ENCODE measurements around the gene CELSR1.

CELSR1 gene

DNA sequence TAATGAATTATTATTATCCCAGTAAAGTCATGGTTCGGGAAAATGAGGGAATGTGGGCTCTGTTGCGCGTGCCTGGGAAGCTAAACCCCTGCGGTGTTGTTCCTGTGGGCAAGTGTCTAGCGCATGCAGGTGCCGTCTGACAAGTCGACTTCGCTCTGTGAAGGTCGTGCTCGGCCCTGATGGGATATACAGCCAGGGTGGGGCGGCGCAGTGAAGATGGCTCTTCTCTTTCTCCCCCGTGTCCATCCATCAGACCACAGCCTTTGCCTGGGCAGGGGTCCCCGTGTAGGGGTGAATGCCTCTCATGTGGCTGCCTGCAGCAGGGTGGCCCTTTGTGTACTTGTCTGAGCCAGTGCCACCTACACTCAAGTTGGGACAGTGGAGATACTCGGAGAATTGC lies 214.7 kb downstream of the CELSR1 start:
- peaks cover 4% of the 10 kb centered on the region; the same call in 1 of the 2 replicates for H4K20me1 ChIP-seq (ENCODE audit: control insufficient read depth, insufficient read depth, low read depth, low read length)
- H3K4me1 ChIP-seq (ENCODE audit: control insufficient read depth, low read length) = no peaks in the 10 kb centered on the region
- no peak overlapping the region for H3K4me2 ChIP-seq (ENCODE audit: low read length)
- no peaks in the 10 kb centered on the region for H3K9me2 ChIP-seq (replicated peaks; ENCODE audit: control insufficient read depth, low read length)
- H3K36me3 ChIP-seq (ENCODE audit: control insufficient read depth, low read length) = peaks cover 82% of the 10 kb centered on the region
- H3K79me2 ChIP-seq (ENCODE audit: control insufficient read depth, low read length) = peaks cover 29% of the 10 kb centered on the region
- no peak overlapping the region for H3K4me3 ChIP-seq (ENCODE audit: low read length)
- H3K9me3 ChIP-seq (ENCODE audit: control insufficient read depth, insufficient read depth, low read length) = no peaks in the 10 kb centered on the region
- H3F3A ChIP-seq (ENCODE audit: control insufficient read depth, insufficient read depth) = no peaks in the 10 kb centered on the region
- TF ChIP-seq EZH2phosphoT487 (IDR thresholded peaks at IDR 0.05; ENCODE audit: borderline replicate concordance, low read length) = no peak
- TF ChIP-seq, protein P1, sequence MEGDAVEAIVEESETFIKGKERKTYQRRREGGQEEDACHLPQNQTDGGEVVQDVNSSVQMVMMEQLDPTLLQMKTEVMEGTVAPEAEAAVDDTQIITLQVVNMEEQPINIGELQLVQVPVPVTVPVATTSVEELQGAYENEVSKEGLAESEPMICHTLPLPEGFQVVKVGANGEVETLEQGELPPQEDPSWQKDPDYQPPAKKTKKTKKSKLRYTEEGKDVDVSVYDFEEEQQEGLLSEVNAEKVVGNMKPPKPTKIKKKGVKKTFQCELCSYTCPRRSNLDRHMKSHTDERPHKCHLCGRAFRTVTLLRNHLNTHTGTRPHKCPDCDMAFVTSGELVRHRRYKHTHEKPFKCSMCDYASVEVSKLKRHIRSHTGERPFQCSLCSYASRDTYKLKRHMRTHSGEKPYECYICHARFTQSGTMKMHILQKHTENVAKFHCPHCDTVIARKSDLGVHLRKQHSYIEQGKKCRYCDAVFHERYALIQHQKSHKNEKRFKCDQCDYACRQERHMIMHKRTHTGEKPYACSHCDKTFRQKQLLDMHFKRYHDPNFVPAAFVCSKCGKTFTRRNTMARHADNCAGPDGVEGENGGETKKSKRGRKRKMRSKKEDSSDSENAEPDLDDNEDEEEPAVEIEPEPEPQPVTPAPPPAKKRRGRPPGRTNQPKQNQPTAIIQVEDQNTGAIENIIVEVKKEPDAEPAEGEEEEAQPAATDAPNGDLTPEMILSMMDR (IDR thresholded peaks at IDR 0.05; ENCODE audit: low read depth, low read length, poor library complexity, severe bottlenecking) = no peak
- H3K27ac ChIP-seq (ENCODE audit: low read depth, low read length) = no peak overlapping the region
- H3K27me3 ChIP-seq (ENCODE audit: control insufficient read depth, low read length) = no peaks in the 10 kb centered on the region

DNA sequence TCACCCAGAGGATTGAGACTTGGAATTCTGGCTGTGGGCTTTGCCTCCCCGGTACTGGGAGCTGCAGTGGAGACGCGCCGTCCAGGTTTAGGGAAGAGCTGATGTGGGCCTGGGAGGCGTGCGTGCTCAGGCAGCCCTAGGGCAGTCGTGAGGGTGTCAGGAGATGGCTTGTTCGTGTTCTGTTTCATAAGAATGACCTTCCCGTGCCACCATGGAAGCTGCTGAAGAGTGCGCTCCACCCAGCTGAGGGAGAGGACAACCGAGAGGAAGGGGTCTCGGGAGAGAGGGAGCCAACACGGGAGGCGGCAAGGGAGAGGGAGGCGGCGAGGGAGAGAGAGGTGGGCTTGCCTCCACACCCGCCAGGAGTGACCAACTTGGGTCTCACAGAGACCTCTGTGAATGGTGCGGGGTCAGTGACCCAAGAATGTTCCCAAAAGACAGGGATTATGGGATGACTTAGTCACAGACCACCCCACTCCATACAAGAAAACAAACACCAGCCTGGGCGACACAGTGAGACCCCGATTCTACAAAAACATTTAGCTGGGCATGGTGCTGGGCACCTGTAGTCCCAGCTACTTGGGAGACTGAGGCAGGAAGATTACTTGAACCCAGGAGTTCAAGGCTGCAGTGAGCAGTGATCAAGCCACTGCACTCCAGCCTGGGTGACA lies 216.6 kb downstream of the CELSR1 start:
- Histone ChIP-seq H3F3A (ENCODE audit: control insufficient read depth, insufficient read depth) (no peaks in the 10 kb centered on the region), H3K27ac (ENCODE audit: low read depth, low read length) (no peak overlapping the region), H3K36me3 (ENCODE audit: control insufficient read depth, low read length) (peaks cover 83% of the 10 kb centered on the region), H3K9me3 (ENCODE audit: control insufficient read depth, insufficient read depth, low read length) (no peaks in the 10 kb centered on the region), H3K4me3 (ENCODE audit: low read length) (no peak overlapping the region), H3K79me2 (ENCODE audit: control insufficient read depth, low read length) (peaks cover 43% of the 10 kb centered on the region), H3K4me2 (ENCODE audit: low read length) (no peak overlapping the region), H3K4me1 (ENCODE audit: control insufficient read depth, low read length) (no peaks in the 10 kb centered on the region), H3K9me2 (replicated peaks; ENCODE audit: control insufficient read depth, low read length) (no peaks in the 10 kb centered on the region), H4K20me1 (ENCODE audit: control insufficient read depth, insufficient read depth, low read depth, low read length) (peaks cover 4% of the 10 kb centered on the region; the same call in 1 of the 2 replicates), H3K27me3 (ENCODE audit: control insufficient read depth, low read length) (no peaks in the 10 kb centered on the region)
- no peak for TF ChIP-seq EZH2phosphoT487 (IDR thresholded peaks at IDR 0.05; ENCODE audit: borderline replicate concordance, low read length)
- TF ChIP-seq, protein P1 (IDR thresholded peaks at IDR 0.05; ENCODE audit: low read depth, low read length, poor library complexity, severe bottlenecking) = no peak

DNA sequence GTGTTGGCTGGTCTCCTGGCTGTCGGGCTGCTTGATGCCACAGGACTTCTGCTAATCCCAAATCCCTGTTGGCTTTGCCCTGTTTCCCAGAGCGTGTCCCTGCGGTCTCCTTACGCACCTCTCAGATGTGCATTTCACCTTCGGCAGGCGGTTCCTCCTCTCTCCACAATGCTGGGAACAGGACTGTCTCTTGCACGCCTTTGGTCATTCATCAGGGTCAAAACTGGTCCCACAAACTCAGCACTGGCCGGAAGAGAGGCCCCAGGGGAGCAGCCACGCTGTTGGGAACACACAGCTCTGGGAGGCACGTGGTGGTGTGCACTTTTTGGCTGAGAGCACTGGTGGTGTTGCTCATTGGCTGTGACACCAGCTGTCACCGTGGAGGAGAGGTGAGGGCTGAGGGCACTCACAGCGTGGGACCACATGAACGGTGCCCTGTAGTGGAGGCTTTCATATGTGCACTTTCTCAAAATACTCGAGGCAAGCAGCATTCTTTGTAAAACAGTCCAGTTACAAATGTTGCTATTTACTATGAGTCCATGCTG lies 217.2 kb downstream of the CELSR1 start:
- no peak overlapping the region for H3K4me2 ChIP-seq (ENCODE audit: low read length)
- H3K4me1 ChIP-seq (ENCODE audit: control insufficient read depth, low read length) = no peaks in the 10 kb centered on the region
- H3K27ac ChIP-seq (ENCODE audit: low read depth, low read length) = no peak overlapping the region
- H3K4me3 ChIP-seq (ENCODE audit: low read length) = no peak overlapping the region
- no peaks in the 10 kb centered on the region for H3F3A ChIP-seq (ENCODE audit: control insufficient read depth, insufficient read depth)
- TF ChIP-seq EZH2phosphoT487 (IDR thresholded peaks at IDR 0.05; ENCODE audit: borderline replicate concordance, low read length) = no peak
- TF ChIP-seq, protein P1 (IDR thresholded peaks at IDR 0.05; ENCODE audit: low read depth, low read length, poor library complexity, severe bottlenecking) = no peak
- H3K36me3 ChIP-seq (ENCODE audit: control insufficient read depth, low read length) = peaks cover 83% of the 10 kb centered on the region
- H3K79me2 ChIP-seq (ENCODE audit: control insufficient read depth, low read length) = peaks cover 48% of the 10 kb centered on the region
- no peaks in the 10 kb centered on the region for H3K27me3 ChIP-seq (ENCODE audit: control insufficient read depth, low read length)
- H3K9me2 ChIP-seq (replicated peaks; ENCODE audit: control insufficient read depth, low read length) = no peaks in the 10 kb centered on the region
- H4K20me1 ChIP-seq (ENCODE audit: control insufficient read depth, insufficient read depth, low read depth, low read length) = peaks cover 4% of the 10 kb centered on the region; the same call in 1 of the 2 replicates
- H3K9me3 ChIP-seq (ENCODE audit: control insufficient read depth, insufficient read depth, low read length) = no peaks in the 10 kb centered on the region

Data from DOHH2 (cell line).